GM12864 (cell line): ENCODE measurements around the gene PRR30.

Experiments
- DNase-seq: peaks from one replicate; pipeline ENCODE4 v3.0.0-alpha.2; 2011; ENCODE audit warnings: low read depth
- H3K4me3 ChIP-seq: 2 replicates; pipeline ENCODE4 v1.5.1; 2011; ENCODE audit warnings: mild to moderate bottlenecking, low read depth, low read length, control low read depth
- TF ChIP-seq, protein P1 (sequence below): IDR thresholded peaks from 2 replicates; pipeline ENCODE4 v1.5.1; 2011; ENCODE audit warnings: low read depth, mild to moderate bottlenecking, moderate library complexity, low read length, control low read depth, inconsistent platforms; ENCODE audit errors: missing control alignments

Gene PRR30

DNA sequence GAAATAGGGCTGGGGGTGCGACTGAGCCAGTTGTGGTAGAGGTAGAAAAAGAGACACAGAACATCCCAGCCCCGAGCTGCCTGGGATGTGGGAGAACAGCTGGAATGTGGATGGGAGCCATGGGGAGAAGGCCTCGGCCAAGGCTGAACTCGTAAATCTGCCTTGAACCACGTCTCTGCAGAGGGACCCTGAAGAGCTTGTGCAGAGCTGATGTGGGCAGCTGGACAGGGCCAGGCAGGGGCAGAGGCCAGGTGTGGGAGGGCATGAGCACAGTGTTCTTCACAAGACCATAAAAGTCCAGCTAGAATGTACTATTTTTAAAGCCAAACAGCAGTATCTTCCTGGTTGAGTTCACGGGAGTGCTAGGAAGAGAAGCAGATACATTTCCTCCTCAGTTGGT, 15.3 kb upstream of the PRR30 start:
- TF ChIP-seq, protein P1, sequence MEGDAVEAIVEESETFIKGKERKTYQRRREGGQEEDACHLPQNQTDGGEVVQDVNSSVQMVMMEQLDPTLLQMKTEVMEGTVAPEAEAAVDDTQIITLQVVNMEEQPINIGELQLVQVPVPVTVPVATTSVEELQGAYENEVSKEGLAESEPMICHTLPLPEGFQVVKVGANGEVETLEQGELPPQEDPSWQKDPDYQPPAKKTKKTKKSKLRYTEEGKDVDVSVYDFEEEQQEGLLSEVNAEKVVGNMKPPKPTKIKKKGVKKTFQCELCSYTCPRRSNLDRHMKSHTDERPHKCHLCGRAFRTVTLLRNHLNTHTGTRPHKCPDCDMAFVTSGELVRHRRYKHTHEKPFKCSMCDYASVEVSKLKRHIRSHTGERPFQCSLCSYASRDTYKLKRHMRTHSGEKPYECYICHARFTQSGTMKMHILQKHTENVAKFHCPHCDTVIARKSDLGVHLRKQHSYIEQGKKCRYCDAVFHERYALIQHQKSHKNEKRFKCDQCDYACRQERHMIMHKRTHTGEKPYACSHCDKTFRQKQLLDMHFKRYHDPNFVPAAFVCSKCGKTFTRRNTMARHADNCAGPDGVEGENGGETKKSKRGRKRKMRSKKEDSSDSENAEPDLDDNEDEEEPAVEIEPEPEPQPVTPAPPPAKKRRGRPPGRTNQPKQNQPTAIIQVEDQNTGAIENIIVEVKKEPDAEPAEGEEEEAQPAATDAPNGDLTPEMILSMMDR, result no peak

DNA sequence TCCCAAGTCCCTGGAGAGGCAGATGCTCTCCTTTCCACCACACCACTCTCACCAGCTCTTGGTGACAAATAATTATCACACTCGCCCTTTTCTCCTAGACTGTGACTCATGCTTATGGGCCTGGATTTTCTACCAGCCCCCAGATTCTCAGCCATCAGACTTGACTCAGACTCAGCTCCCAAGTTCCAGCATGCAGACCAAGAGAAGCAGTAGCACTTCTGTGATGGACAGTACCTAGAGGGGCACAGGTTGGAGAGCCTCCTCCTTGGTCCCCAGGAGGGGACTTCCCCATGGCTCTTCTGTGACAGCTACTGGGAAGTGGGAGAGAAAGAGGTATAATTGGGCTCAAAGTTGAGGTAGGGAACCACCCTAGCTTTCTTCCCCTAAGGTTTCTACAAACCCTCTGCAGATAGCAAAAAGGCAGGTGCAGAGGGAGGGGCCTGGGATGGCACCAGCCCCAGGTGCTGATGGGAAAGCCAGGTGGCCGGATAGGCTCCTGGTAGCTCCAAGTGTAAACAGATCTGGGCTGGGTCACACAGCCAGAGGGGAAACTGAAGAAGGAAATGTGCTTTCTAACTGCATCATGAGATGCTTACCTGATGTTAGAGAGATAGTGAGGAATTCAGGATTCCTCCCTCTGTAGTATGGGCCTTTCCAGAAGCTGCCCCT, 13.7 kb upstream of the PRR30 start:
- H3K4me3 ChIP-seq, result no peak overlapping the region
- TF ChIP-seq, protein P1, result no peak
- DNase-seq, result no peak

More for the DNA sequence above, 15.3 kb upstream of the PRR30 start:
- no peak overlapping the region for H3K4me3 ChIP-seq
- no peak for DNase-seq

DNA sequence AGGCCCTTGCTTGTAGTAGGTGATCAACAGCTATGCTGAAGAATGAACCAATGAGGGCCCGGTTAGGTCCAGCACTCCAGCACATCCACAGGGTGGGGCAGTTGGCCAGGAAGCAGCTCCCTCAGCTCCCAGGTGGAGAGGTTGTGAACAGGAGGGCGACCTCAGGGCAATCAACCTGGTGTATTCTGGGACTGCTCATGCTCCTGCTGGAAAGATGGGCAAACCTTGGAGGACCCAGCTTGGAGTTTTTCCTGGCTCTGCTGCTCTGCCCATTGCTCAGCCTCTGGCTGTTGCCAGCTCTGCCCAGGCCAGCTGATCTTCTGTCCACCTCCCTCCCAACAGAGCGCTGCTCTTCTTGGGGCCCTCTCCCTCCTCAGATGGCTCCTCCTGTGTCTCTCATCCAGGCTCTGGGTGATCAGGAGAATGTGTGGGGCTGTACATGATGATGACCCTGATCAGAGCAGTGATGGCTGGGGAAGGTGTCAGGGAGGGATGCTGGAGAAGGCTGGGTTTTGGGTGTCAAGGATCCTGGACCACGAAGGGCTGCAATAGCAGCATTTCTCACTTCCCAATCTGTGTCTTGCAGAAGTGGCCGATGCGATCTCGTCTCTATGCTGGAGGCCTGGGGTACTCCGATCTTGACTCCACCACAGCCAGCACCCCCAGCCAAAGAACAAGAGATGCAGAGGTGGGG, 13.0 kb upstream of the PRR30 start:
- no peak overlapping the region for H3K4me3 ChIP-seq
- no peak for DNase-seq
- TF ChIP-seq, protein P1, result no peak

DNA sequence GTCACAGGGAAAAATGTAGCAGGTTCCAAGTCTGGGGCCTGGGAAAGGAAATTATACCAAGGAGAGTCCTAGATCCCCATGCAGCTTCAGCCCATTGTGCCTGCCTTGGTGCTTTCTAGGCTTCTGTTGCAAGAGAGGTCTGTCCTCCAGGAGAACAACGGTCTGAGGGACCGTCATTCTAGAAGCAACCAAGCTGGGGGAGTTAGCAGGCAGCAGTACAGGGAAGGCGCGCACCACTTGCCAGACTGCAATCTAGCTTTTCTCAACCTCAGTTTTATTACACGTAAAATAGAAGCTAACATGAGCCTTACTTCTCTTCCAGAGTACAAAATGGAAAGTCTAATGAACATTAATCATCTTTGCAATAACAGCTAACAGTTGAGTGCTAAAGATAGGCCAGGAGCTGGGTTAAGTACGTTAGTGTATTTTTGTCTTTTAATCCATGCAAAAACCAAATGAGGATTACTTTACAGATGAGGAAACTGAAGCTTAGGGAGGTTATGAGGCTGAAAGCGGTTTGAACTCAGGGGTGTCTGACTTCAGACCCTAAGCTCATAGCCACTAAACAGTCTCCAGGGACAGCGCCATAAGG, 11.5 kb upstream of the PRR30 start:
- no peak overlapping the region for H3K4me3 ChIP-seq
- DNase-seq, result no peak
- TF ChIP-seq, protein P1, result no peak

DNA sequence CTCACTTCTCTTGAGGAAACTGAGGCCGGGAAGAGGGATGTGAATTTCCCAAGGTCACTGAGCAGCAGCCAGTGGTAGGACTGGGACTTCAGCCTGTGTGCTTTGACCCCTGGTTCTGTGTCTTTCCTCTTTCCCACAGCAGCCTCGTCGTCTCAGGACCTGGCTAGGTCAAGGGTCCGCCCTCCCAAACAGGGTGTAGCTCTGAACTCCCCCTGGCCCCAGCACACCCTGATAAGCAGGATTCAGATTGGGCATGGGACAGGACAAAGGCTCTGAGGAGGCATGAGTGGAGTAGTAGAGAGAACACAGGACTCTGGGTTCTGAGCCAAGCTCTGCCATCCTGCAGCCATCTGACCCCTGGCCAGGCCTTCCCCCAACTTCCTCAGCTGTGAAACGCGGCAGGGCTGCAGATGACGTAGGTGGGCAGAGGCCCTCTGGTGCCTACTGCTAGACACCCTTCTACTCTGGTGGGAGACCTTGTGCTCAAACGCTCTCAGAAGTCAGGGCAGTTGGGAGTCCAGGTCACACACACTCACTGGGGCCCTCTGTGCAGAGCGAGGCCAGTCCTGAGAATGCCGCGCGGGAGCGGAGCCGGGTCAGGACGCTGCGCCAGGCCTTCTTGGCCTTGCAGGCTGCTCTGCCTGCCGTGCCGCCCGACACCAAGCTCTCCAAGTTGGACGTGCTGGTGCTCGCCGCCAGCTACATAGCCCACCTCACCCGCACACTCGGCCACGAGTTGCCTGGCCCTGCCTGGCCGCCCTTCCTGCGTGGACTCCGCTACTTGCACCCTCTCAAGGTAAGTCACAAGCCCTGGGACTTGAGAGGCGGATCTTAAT, 10.6 kb upstream of the PRR30 start:
- no peak for DNase-seq
- TF ChIP-seq, protein P1, result no peak
- H3K4me3 ChIP-seq, result no peak overlapping the region

DNA sequence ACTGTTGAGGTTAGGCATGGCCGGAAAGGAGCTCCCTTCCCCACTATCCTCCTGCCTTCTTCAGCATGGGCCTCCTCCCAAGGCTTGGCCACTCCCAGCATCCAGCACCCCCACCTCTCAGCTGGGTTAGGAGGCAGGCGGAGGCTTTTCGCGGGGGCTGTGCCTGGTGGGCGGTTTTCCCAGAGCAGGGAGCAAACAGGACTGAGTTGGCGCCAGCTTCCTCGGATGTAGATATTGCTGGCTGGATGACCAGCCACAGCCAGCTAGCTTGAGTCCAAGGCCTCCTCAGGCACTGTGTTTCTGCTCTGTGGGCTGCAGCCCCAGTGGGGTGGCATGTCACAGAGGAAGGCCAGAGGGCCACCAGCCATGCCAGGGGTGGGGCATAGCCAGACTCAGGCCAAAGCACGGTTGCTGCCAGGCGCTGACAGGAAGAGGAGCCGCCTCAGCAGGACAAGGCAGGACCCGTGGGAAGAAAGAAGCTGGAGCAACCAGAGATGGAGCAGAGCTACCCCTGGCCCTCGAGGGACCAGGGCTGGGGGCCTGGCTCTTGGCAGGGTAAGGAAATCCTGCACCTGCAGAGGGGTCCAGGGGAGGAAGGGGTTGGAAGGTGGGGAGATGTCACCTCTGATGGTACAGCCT, 9.7 kb upstream of the PRR30 start, which contains the start of gene TCF23:
Gene TCF23 (plus strand): TSS at position 204 of the 639 bp plus-strand sequence. CDS start 130 bp downstream, at position 334.
- TF ChIP-seq, protein P1, result no peak
- no peak within 1 kb of the TSS for H3K4me3 ChIP-seq
- no peak for DNase-seq
